AG09309 (cell line): ENCODE measurements around the gene NTRK3.

Source experiments
- DNase-seq: peaks from one replicate; pipeline ENCODE4 v3.0.0-alpha.2; 2010; ENCODE audit warnings: low read depth
- H3K4me3 ChIP-seq: 2 replicates; pipeline ENCODE4 v1.5.1; 2011; ENCODE audit warnings: mild to moderate bottlenecking, low read depth, low read length, moderate library complexity; ENCODE audit not compliant: control insufficient read depth
- CTCF ChIP-seq: IDR thresholded peaks from 2 replicates; pipeline ENCODE4 v1.5.1; 2011; ENCODE audit warnings: mild to moderate bottlenecking, low read depth, low read length, inconsistent platforms; ENCODE audit not compliant: insufficient read depth, control insufficient read depth; ENCODE audit errors: missing control alignments

NTRK3 gene

GRCh38 chr15:88014454-88015160 is 241.9 kb downstream of the NTRK3 start:
- TF ChIP-seq CTCF, result no peak
- no peak overlapping the region for H3K4me3 ChIP-seq
- DNase-seq, result no peak

GRCh38 chr15:88013111-88013510 is 243.4 kb downstream of the NTRK3 start:
- H3K4me3 ChIP-seq, result no peak overlapping the region
- no peak for DNase-seq
- TF ChIP-seq CTCF, result no peak

GRCh38 chr15:88012688-88013087 is 243.9 kb downstream of the NTRK3 start:
- H3K4me3 ChIP-seq, result no peak overlapping the region
- no peak for TF ChIP-seq CTCF
- no peak for DNase-seq

GRCh38 chr15:88012233-88012632 is 244.3 kb downstream of the NTRK3 start:
- TF ChIP-seq CTCF, result no peak
- no peak for DNase-seq
- no peak overlapping the region for H3K4me3 ChIP-seq

- TF ChIP-seq CTCF, result no peak
- DNase-seq, result no peak
- H3K4me3 ChIP-seq, result no peak overlapping the region
Observed at GRCh38 chr15:88011533-88011932, 245.0 kb downstream of the NTRK3 start.

GRCh38 chr15:88006146-88006545 is 250.4 kb downstream of the NTRK3 start:
- TF ChIP-seq CTCF, result no peak

More at GRCh38 chr15:88006146-88006545, 250.4 kb downstream of the NTRK3 start:
- no peak for DNase-seq
- H3K4me3 ChIP-seq, result no peak overlapping the region
